Liver (tissue), 3 donors: Measurements from ENCODE around the gene ABCA13.

Experiments used
- EGR1 ChIP-seq, 2 donors: IDR thresholded peaks; 2 replicates each; pipeline ENCODE4 v1.6.1; 2016 to 2018; ENCODE audit warnings: antibody characterized with exemption in 2 of 2, low read depth in 2 of 2
- FOXA1 ChIP-seq: IDR thresholded peaks from 2 replicates; pipeline ENCODE4 v1.6.1; 2016; ENCODE audit warnings: antibody characterized with exemption
- GABPA ChIP-seq, 2 donors: IDR thresholded peaks in 1 of 2; conservative IDR thresholded peaks in 1 of 2; 2 replicates each; pipeline ENCODE4 v1.6.1; 2016; ENCODE audit warnings: antibody characterized with exemption in 2 of 2, mild to moderate bottlenecking in 1 of 2, moderate library complexity in 1 of 2
- HNF4A ChIP-seq, 2 donors: conservative IDR thresholded peaks; 2 replicates each; pipeline ENCODE4 v1.6.1; 2016; ENCODE audit warnings: antibody characterized with exemption in 2 of 2, mild to moderate bottlenecking in 2 of 2
- JUND ChIP-seq, 2 donors: IDR thresholded peaks; 2 replicates each; pipeline ENCODE4 v1.6.1; 2016; ENCODE audit warnings: antibody characterized with exemption in 2 of 2
- NR2F2 ChIP-seq: IDR thresholded peaks from 2 replicates; pipeline ENCODE4 v1.6.1; 2016; ENCODE audit warnings: antibody characterized with exemption
- TAF1 ChIP-seq: conservative IDR thresholded peaks from 2 replicates; pipeline ENCODE4 v1.6.1; 2016; ENCODE audit warnings: antibody characterized with exemption, mild to moderate bottlenecking
- YY1 ChIP-seq: IDR thresholded peaks from 2 replicates; pipeline ENCODE4 v1.6.1; 2016; ENCODE audit warnings: antibody characterized with exemption, mild to moderate bottlenecking
- TF ChIP-seq, protein P1 (sequence below): fragments of 150-350 bp; IDR thresholded peaks from 2 replicates; pipeline ENCODE4 v1.5.1; 2017; ENCODE audit warnings: improper control_type of control experiment, low read depth, low read length; ENCODE audit not compliant: missing input control
- TF ChIP-seq, protein P2 (sequence below): IDR thresholded peaks from 2 replicates; pipeline ENCODE4 v1.6.1; 2016; ENCODE audit warnings: antibody characterized with exemption, mild to moderate bottlenecking
- TF ChIP-seq, protein P3 (sequence below): IDR thresholded peaks from 2 replicates; pipeline ENCODE4 v1.6.1; 2016; ENCODE audit warnings: antibody characterized with exemption
- TF ChIP-seq, protein P4 (sequence below): IDR thresholded peaks from 2 replicates; pipeline ENCODE4 v1.6.1; 2016; ENCODE audit warnings: antibody characterized with exemption
- donor health status: healthy.
- donor health status: healthy.

DNA sequence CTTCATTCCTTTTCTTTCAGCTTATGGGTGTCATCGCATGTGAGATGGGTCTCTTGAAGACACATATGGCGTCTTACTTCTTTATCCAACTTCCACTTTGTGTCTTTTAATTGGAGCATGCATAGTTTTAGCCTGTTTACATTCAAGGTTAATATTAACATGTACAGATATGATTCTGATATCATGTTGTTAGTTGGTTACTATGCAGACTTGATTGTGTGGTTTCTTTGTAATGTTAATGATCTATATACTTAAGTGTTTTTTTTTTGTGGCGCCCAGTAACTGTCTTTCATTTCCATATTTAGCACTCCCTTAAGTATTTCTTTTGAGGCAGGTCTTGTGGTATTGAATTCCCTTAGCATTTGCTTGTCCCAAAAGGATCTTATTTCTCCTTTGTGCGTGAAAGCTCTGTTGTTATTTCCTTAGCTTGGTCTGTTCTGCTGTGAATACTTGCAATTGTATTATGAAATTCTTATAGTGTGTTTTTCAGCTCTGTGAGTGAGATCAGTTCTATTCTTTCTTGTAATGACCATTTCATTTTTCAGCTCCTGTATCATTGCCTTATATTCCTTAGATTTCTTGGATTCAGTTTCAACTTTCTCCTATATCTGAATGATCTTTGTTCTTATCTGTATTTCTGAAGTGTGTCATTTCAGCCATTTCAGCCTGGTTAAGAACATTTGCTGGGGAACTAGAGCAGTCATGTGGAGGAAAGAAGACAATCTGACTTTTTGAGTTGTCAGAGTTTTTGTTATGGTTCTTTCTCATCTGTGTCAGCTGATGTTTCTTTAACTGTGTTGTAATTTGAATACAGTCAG, 88.4 kb downstream of the ABCA13 start:
- TF ChIP-seq YY1: no peak
- no peak for TF ChIP-seq JUND (IDR thresholded peaks at IDR 0.05)
- TF ChIP-seq, protein P1, sequence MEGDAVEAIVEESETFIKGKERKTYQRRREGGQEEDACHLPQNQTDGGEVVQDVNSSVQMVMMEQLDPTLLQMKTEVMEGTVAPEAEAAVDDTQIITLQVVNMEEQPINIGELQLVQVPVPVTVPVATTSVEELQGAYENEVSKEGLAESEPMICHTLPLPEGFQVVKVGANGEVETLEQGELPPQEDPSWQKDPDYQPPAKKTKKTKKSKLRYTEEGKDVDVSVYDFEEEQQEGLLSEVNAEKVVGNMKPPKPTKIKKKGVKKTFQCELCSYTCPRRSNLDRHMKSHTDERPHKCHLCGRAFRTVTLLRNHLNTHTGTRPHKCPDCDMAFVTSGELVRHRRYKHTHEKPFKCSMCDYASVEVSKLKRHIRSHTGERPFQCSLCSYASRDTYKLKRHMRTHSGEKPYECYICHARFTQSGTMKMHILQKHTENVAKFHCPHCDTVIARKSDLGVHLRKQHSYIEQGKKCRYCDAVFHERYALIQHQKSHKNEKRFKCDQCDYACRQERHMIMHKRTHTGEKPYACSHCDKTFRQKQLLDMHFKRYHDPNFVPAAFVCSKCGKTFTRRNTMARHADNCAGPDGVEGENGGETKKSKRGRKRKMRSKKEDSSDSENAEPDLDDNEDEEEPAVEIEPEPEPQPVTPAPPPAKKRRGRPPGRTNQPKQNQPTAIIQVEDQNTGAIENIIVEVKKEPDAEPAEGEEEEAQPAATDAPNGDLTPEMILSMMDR: no peak
- no peak for TF ChIP-seq HNF4A (conservative IDR thresholded peaks at IDR 0.05)
- TF ChIP-seq, protein P2, sequence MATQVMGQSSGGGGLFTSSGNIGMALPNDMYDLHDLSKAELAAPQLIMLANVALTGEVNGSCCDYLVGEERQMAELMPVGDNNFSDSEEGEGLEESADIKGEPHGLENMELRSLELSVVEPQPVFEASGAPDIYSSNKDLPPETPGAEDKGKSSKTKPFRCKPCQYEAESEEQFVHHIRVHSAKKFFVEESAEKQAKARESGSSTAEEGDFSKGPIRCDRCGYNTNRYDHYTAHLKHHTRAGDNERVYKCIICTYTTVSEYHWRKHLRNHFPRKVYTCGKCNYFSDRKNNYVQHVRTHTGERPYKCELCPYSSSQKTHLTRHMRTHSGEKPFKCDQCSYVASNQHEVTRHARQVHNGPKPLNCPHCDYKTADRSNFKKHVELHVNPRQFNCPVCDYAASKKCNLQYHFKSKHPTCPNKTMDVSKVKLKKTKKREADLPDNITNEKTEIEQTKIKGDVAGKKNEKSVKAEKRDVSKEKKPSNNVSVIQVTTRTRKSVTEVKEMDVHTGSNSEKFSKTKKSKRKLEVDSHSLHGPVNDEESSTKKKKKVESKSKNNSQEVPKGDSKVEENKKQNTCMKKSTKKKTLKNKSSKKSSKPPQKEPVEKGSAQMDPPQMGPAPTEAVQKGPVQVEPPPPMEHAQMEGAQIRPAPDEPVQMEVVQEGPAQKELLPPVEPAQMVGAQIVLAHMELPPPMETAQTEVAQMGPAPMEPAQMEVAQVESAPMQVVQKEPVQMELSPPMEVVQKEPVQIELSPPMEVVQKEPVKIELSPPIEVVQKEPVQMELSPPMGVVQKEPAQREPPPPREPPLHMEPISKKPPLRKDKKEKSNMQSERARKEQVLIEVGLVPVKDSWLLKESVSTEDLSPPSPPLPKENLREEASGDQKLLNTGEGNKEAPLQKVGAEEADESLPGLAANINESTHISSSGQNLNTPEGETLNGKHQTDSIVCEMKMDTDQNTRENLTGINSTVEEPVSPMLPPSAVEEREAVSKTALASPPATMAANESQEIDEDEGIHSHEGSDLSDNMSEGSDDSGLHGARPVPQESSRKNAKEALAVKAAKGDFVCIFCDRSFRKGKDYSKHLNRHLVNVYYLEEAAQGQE: no peak
- no peak for TF ChIP-seq NR2F2
- TF ChIP-seq, protein P3, sequence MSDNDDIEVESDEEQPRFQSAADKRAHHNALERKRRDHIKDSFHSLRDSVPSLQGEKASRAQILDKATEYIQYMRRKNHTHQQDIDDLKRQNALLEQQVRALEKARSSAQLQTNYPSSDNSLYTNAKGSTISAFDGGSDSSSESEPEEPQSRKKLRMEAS: no peak
- TF ChIP-seq, protein P4, sequence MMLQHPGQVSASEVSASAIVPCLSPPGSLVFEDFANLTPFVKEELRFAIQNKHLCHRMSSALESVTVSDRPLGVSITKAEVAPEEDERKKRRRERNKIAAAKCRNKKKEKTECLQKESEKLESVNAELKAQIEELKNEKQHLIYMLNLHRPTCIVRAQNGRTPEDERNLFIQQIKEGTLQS: no peak
- TF ChIP-seq FOXA1: no peak
- TF ChIP-seq TAF1: no peak
- TF ChIP-seq GABPA (IDR thresholded peaks at IDR 0.05 in 1 of 2, conservative IDR thresholded peaks at IDR 0.05 in 1 of 2): no peak
- no peak for TF ChIP-seq EGR1 (IDR thresholded peaks at IDR 0.05; ENCODE audit: low read depth in 2 of 2)
